Neural cell (in vitro differentiated cells): ENCODE data around the gene B3GALNT1. TPM values are rescaled to one million over a fixed set of nuclear protein-coding genes. Genes with fewer than 3 reads are reported as not detected.

Experiments used
- H2AFZ ChIP-seq: fragments of 200-600, 300-800 bp; sonication (generic), shearing (Covaris generic); 2 replicates; pipeline ENCODE4 v1.6.0; 2014; ENCODE audit warnings: low read depth, mild to moderate bottlenecking, antibody characterized with exemption, low read length, moderate library complexity
- H3F3A ChIP-seq: fragments of 200-600 bp; shearing (Covaris generic); 2 replicates; pipeline ENCODE4 v1.6.1; 2016; ENCODE audit warnings: mild to moderate bottlenecking, moderate library complexity, mixed read lengths, antibody characterized with exemption, low read length; ENCODE audit not compliant: insufficient read depth, poor library complexity, severe bottlenecking
- H3K27ac ChIP-seq: fragments of 200-600, 300-800 bp; sonication (generic), shearing (Covaris generic); 2 replicates; pipeline ENCODE4 v1.5.1; 2014; ENCODE audit warnings: mild to moderate bottlenecking, low read length, moderate library complexity
- H3K27me3 ChIP-seq: fragments of 300-800, 200-600 bp; sonication (generic), shearing (Covaris generic); 2 replicates; pipeline ENCODE4 v1.6.0; 2014; ENCODE audit warnings: mild to moderate bottlenecking, low read depth, low read length, moderate library complexity; ENCODE audit not compliant: insufficient read depth
- H3K36me3 ChIP-seq: fragments of 300-800, 200-600 bp; sonication (generic), shearing (Covaris generic); 2 replicates; pipeline ENCODE4 v1.5.1; 2014; ENCODE audit warnings: mild to moderate bottlenecking, antibody characterized with exemption, low read length, moderate library complexity; ENCODE audit not compliant: insufficient read depth
- H3K4me2 ChIP-seq: fragments of 300-800, 200-600 bp; sonication (generic), shearing (Covaris generic); 2 replicates; pipeline ENCODE4 v1.6.0; 2014; ENCODE audit warnings: mild to moderate bottlenecking, low read length
- H3K4me3 ChIP-seq: fragments of 300-800, 200-600 bp; sonication (generic), shearing (Covaris generic); 2 replicates; pipeline ENCODE4 v1.5.1; 2014; ENCODE audit warnings: mild to moderate bottlenecking, low read length, moderate library complexity
- H3K79me2 ChIP-seq: fragments of 200-600 bp; shearing (Covaris generic); replicated peaks from 2 replicates; pipeline ENCODE4 v1.6.0; 2014; ENCODE audit warnings: mild to moderate bottlenecking, low read length, moderate library complexity; ENCODE audit not compliant: insufficient read depth
- H3K9ac ChIP-seq: fragments of 300-800, 200-600 bp; sonication (generic), shearing (Covaris generic); 2 replicates; pipeline ENCODE4 v1.6.1; 2016; ENCODE audit warnings: mild to moderate bottlenecking, low read length, mixed read lengths
- H3K9me2 ChIP-seq: fragments of 200-600 bp; shearing (Covaris generic); 2 replicates; pipeline ENCODE4 v1.6.1; 2016; ENCODE audit warnings: mild to moderate bottlenecking, low read length, mixed read lengths; ENCODE audit not compliant: insufficient read depth
- H3K9me3 ChIP-seq: fragments of 200-600, 300-800 bp; sonication (generic), shearing (Covaris generic); 2 replicates; pipeline ENCODE4 v1.6.1; 2016; ENCODE audit warnings: mild to moderate bottlenecking, mixed run types, low read length, moderate library complexity, mixed read lengths
- H4K20me1 ChIP-seq: fragments of 200-600 bp; shearing (Covaris generic); 2 replicates; pipeline ENCODE4 v1.6.1; 2016; ENCODE audit warnings: mild to moderate bottlenecking, mixed run types; ENCODE audit not compliant: insufficient read depth
- EP300 ChIP-seq: fragments of 450-650 bp; conservative IDR thresholded peaks from 2 replicates; pipeline ENCODE4 v1.6.1; 2014; ENCODE audit warnings: antibody characterized with exemption, mild to moderate bottlenecking, moderate library complexity; ENCODE audit not compliant: poor library complexity, severe bottlenecking
- EZH2 ChIP-seq: fragments of 200-600, 300-800 bp; shearing (Covaris generic), sonication (generic); IDR thresholded peaks from 2 replicates; pipeline ENCODE4 v1.6.1; 2014; ENCODE audit warnings: antibody characterized with exemption, low read length, borderline replicate concordance, mild to moderate bottlenecking; ENCODE audit not compliant: insufficient read depth, poor library complexity, severe bottlenecking
- MXI1 ChIP-seq: fragments of 450-650 bp; conservative IDR thresholded peaks from 2 replicates; pipeline ENCODE4 v1.6.1; 2014; ENCODE audit warnings: antibody characterized with exemption, mild to moderate bottlenecking; ENCODE audit not compliant: poor library complexity, severe bottlenecking
- POLR2AphosphoS5 ChIP-seq: IDR thresholded peaks from 2 replicates; pipeline ENCODE4 v1.6.1; 2012
- RAD21 ChIP-seq: fragments of 450-650 bp; conservative IDR thresholded peaks from 2 replicates; pipeline ENCODE4 v1.6.1; 2014; ENCODE audit warnings: antibody characterized with exemption, mild to moderate bottlenecking, moderate library complexity
- SMC3 ChIP-seq: fragments of 450-650 bp; conservative IDR thresholded peaks from 2 replicates; pipeline ENCODE4 v1.6.1; 2014; ENCODE audit warnings: antibody characterized with exemption, mild to moderate bottlenecking, moderate library complexity; ENCODE audit not compliant: poor library complexity
- TAF1 ChIP-seq: IDR thresholded peaks from 2 replicates; pipeline ENCODE4 v1.6.1; 2012; ENCODE audit warnings: low read depth
- polyA plus RNA-seq: library from polyadenylated mRNA; depleted of rRNA; stranded (reverse); fragments of >200 nt; gene quantifications from 2 replicates; pipeline ENCODE4 v1.2.3, GENCODE V29; 2014
- TF ChIP-seq, protein P1 (sequence below): IDR thresholded peaks from 2 replicates; pipeline ENCODE4 v1.6.1; 2012; ENCODE audit warnings: borderline replicate concordance
- TF ChIP-seq, protein P2 (sequence below): fragments of 450-650 bp; IDR thresholded peaks from 2 replicates; pipeline ENCODE4 v1.5.1; 2014; ENCODE audit warnings: antibody characterized with exemption, mild to moderate bottlenecking, moderate library complexity; ENCODE audit not compliant: poor library complexity, severe bottlenecking

The B3GALNT1 gene
- polyA plus RNA-seq, 1 donor from 2014 or later: 31.7 TPM

DNA sequence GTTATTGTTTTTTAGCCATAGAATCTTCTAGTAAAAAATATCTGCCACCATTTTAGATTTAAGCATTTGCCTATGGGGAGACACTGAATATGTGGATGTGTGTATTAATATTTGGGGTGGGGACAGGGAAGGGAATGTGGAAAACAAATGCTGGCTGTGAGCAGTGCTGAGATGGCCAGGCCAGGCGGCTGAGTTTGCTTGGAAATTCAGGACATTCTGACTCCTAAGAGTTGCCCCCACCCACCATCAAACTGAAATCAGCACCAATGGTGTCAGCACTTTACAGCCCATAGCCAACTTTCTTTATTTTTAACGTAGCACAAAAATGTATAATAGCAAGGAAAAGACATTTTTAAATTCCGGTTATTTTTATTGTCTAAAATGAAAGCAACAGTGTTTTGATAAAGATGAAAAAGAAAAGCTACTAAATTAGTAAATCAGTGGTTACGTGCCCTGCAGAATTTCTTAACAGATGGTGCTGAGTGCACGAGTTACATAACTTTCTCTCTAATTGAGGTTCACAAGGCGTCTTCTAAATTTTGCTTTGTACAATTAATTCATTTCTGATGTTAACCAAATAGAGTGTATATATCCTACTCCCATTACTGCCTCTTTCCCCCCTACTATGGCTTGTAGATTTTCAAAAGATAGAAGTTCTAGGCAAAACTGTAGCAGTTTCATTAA is 34.0 kb downstream of the B3GALNT1 start:
- TF ChIP-seq, protein P1, sequence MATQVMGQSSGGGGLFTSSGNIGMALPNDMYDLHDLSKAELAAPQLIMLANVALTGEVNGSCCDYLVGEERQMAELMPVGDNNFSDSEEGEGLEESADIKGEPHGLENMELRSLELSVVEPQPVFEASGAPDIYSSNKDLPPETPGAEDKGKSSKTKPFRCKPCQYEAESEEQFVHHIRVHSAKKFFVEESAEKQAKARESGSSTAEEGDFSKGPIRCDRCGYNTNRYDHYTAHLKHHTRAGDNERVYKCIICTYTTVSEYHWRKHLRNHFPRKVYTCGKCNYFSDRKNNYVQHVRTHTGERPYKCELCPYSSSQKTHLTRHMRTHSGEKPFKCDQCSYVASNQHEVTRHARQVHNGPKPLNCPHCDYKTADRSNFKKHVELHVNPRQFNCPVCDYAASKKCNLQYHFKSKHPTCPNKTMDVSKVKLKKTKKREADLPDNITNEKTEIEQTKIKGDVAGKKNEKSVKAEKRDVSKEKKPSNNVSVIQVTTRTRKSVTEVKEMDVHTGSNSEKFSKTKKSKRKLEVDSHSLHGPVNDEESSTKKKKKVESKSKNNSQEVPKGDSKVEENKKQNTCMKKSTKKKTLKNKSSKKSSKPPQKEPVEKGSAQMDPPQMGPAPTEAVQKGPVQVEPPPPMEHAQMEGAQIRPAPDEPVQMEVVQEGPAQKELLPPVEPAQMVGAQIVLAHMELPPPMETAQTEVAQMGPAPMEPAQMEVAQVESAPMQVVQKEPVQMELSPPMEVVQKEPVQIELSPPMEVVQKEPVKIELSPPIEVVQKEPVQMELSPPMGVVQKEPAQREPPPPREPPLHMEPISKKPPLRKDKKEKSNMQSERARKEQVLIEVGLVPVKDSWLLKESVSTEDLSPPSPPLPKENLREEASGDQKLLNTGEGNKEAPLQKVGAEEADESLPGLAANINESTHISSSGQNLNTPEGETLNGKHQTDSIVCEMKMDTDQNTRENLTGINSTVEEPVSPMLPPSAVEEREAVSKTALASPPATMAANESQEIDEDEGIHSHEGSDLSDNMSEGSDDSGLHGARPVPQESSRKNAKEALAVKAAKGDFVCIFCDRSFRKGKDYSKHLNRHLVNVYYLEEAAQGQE: no peak
- TF ChIP-seq MXI1 (no peak), TAF1 (no peak), EP300 (no peak), SMC3 (no peak), EZH2 (no peak), POLR2AphosphoS5 (no peak), RAD21 (no peak)
- TF ChIP-seq, protein P2, sequence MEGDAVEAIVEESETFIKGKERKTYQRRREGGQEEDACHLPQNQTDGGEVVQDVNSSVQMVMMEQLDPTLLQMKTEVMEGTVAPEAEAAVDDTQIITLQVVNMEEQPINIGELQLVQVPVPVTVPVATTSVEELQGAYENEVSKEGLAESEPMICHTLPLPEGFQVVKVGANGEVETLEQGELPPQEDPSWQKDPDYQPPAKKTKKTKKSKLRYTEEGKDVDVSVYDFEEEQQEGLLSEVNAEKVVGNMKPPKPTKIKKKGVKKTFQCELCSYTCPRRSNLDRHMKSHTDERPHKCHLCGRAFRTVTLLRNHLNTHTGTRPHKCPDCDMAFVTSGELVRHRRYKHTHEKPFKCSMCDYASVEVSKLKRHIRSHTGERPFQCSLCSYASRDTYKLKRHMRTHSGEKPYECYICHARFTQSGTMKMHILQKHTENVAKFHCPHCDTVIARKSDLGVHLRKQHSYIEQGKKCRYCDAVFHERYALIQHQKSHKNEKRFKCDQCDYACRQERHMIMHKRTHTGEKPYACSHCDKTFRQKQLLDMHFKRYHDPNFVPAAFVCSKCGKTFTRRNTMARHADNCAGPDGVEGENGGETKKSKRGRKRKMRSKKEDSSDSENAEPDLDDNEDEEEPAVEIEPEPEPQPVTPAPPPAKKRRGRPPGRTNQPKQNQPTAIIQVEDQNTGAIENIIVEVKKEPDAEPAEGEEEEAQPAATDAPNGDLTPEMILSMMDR: no peak
- Histone ChIP-seq H3K9me2 (no peaks in the 10 kb centered on the region), H3K9ac (no peak overlapping the region), H3K4me3 (no peak overlapping the region), H3K36me3 (no peaks in the 10 kb centered on the region), H3F3A (no peaks in the 10 kb centered on the region), H3K79me2 (no peaks in the 10 kb centered on the region), H2AFZ (no peak overlapping the region), H3K9me3 (no peaks in the 10 kb centered on the region), H3K27me3 (no peaks in the 10 kb centered on the region), H4K20me1 (no peaks in the 10 kb centered on the region), H3K27ac (no peak overlapping the region), H3K4me2 (no peak overlapping the region)

DNA sequence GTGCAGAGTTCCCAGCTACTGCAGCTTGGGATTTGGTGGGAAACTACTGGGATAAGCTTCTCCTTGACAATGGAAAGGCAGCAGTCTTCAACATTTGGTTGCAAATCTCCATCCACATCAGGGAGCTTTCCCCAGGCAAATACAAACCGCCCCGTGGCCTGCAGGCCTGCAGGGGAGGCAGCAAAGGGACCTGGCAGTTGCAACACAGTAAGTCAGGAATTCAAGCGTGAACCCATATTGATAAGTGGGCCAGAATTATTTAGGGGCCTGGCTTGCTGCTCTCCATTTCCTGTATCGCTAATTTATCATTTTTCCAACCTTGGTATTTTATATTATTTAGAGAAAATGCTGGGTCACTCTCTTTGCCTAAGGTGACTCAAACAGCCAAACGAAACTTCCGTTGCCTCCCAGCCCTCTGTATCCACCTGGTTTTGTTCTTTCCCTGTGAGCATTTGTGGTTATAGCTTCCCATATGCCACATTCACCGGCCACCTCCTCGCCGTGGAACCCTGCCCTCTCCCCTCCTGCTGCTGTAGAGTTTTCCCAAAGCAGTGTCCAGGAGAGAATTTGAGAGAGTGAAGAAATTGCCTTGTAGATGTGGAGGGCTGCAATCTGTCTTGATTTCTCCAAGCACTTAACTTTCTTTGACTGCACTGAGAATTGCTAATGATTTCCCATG is 34.8 kb downstream of the B3GALNT1 start:
- Histone ChIP-seq H3K79me2 (no peaks in the 10 kb centered on the region), H3K4me2 (no peak overlapping the region), H3K9me2 (no peaks in the 10 kb centered on the region), H3K27me3 (no peaks in the 10 kb centered on the region), H3K9me3 (no peaks in the 10 kb centered on the region), H3K36me3 (no peaks in the 10 kb centered on the region), H4K20me1 (no peaks in the 10 kb centered on the region), H3K9ac (no peak overlapping the region), H3K27ac (no peak overlapping the region), H3K4me3 (no peak overlapping the region), H3F3A (no peaks in the 10 kb centered on the region), H2AFZ (no peak overlapping the region)
- TF ChIP-seq RAD21 (no peak), SMC3 (no peak)
- TF ChIP-seq, protein P1: no peak
